A673 (cell line): ENCODE measurements around the gene CCR5. TPM values are rescaled to one million over a fixed set of nuclear protein-coding genes. Genes with fewer than 3 reads are reported as not detected.

Source experiments
- BruUV-seq: library from RNA; stranded (reverse); fragments of 400-500 nt; replicated peaks from 2 replicates; lab custom pipeline; 2021; lab: Mats Ljungman, UMichigan
- CTCF ChIA-PET: fragments of 300-600 bp; sonication (Branson Sonifier 250); formaldehyde crosslinking; loops from one replicate; lab custom pipeline; 2022; ENCODE audit warnings: antibody characterized with exemption; lab: Charles Lee
- POLR2A ChIA-PET: fragments of 300-600 bp; sonication (Branson Sonifier 250); formaldehyde crosslinking; loops from one replicate; lab custom pipeline; 2022; ENCODE audit warnings: antibody characterized with exemption; ENCODE audit not compliant: low non-redundant PET; lab: Charles Lee
- DNase-seq: peaks from one replicate; pipeline ENCODE4 v3.0.0-alpha.2; 2015; ENCODE audit warnings: low spot score
- H3K27ac ChIP-seq: fragments of 200-600 bp; sonication (generic); 2 replicates; pipeline ENCODE4 v1.5.1; 2016; ENCODE audit warnings: mixed run types, low read depth, mild to moderate bottlenecking, mixed read lengths, antibody characterized with exemption, low read length; ENCODE audit not compliant: poor library complexity, severe bottlenecking
- H3K27me3 ChIP-seq: fragments of 200-600 bp; sonication (generic); replicated peaks from 2 replicates; pipeline ENCODE4 v1.6.1; 2017; ENCODE audit warnings: mixed run types, low read depth, mild to moderate bottlenecking, mixed read lengths, antibody characterized with exemption, low read length; ENCODE audit not compliant: insufficient read depth, poor library complexity
- H3K36me3 ChIP-seq: fragments of 200-600 bp; sonication (generic); 2 replicates; pipeline ENCODE4 v1.6.1; 2016; ENCODE audit warnings: mixed run types, mild to moderate bottlenecking, mixed read lengths, antibody characterized with exemption, low read length; ENCODE audit not compliant: insufficient read depth, poor library complexity, severe bottlenecking
- H3K4me1 ChIP-seq: fragments of 200-600 bp; sonication (generic); 2 replicates; pipeline ENCODE4 v1.6.1; 2017; ENCODE audit warnings: mixed run types, mild to moderate bottlenecking, mixed read lengths, antibody characterized with exemption, low read length; ENCODE audit not compliant: insufficient read depth, poor library complexity, severe bottlenecking
- H3K4me3 ChIP-seq: fragments of 200-600 bp; sonication (generic); 2 replicates; pipeline ENCODE4 v1.5.1; 2016; ENCODE audit warnings: low read depth, mixed run types, mild to moderate bottlenecking, mixed read lengths, low read length; ENCODE audit not compliant: poor library complexity, severe bottlenecking
- H3K9me3 ChIP-seq: fragments of 200-600 bp; sonication (generic); 2 replicates; pipeline ENCODE4 v1.6.1; 2016; ENCODE audit warnings: mixed run types, low read depth, mild to moderate bottlenecking, mixed read lengths, antibody characterized with exemption, low read length; ENCODE audit not compliant: poor library complexity, severe bottlenecking
- CTCF ChIP-seq: fragments of 300-800, 200-600 bp; sonication (generic); conservative IDR thresholded peaks from 2 replicates; pipeline ENCODE4 v1.5.1; 2017; ENCODE audit warnings: low read depth, mild to moderate bottlenecking, antibody characterized with exemption, low read length, moderate library complexity, mixed read lengths
- EZH2 ChIP-seq: fragments of 200-600 bp; sonication (generic); IDR thresholded peaks from 2 replicates; pipeline ENCODE4 v1.6.1; 2017; ENCODE audit warnings: borderline replicate concordance, low read depth, mild to moderate bottlenecking, mixed read lengths, antibody characterized with exemption, low read length; ENCODE audit not compliant: poor library complexity, severe bottlenecking
- intact Hi-C: fragments of 100-400 bp; cut with micrococcal nuclease; formaldehyde crosslinking; loops from one replicate; pipeline ENCODE4 v1.10.0; 2022; ENCODE audit not compliant: unreplicated experiment
- total RNA-seq: library from RNA; stranded (reverse); gene quantifications from 2 replicates; pipeline ENCODE4 v1.2.3, GENCODE V29; 2021

Gene CCR5
- total RNA-seq, 1 experiment from 2014 or later = not detected

GRCh38 chr3:46413951-46414350 is 43.2 kb downstream of the CCR5 start:
- intact Hi-C loops = no loop called here
- BruUV-seq = no TSS peak
- H3K27ac ChIP-seq = no peak overlapping the region
- TF ChIP-seq EZH2 = no peak
- TF ChIP-seq CTCF = no peak
- no peaks in the 10 kb centered on the region for H3K4me1 ChIP-seq
- no peaks in the 10 kb centered on the region for H3K9me3 ChIP-seq
- ChIA-PET POLR2A (no interaction called here), CTCF (no interaction called here)
- H3K36me3 ChIP-seq = no peaks in the 10 kb centered on the region
- no peak overlapping the region for H3K4me3 ChIP-seq
- no peaks in the 10 kb centered on the region for H3K27me3 ChIP-seq
- no peak for DNase-seq

GRCh38 chr3:46414739-46415138 is 44.0 kb downstream of the CCR5 start:
- ChIA-PET POLR2A (no interaction called here), CTCF (no interaction called here)
- Histone ChIP-seq H3K36me3 (no peaks in the 10 kb centered on the region), H3K27me3 (no peaks in the 10 kb centered on the region), H3K9me3 (no peaks in the 10 kb centered on the region), H3K27ac (no peak overlapping the region), H3K4me1 (no peaks in the 10 kb centered on the region), H3K4me3 (no peak overlapping the region)
- DNase-seq = no peak
- TF ChIP-seq EZH2 (no peak), CTCF (no peak)
- BruUV-seq = no TSS peak
- intact Hi-C loops = no loop called here

- TF ChIP-seq EZH2 (no peak), CTCF (no peak)
- no TSS peak for BruUV-seq
- H3K4me3 ChIP-seq = no peak overlapping the region
- no peak for DNase-seq
- intact Hi-C loops = no loop called here
- no peaks in the 10 kb centered on the region for H3K36me3 ChIP-seq
- ChIA-PET CTCF (no interaction called here), POLR2A (no interaction called here)
- no peak overlapping the region for H3K27ac ChIP-seq
- H3K4me1 ChIP-seq = no peaks in the 10 kb centered on the region
- H3K27me3 ChIP-seq = no peaks in the 10 kb centered on the region
- no peaks in the 10 kb centered on the region for H3K9me3 ChIP-seq
Observed at GRCh38 chr3:46416125-46416810, 45.5 kb downstream of the CCR5 start.
